Large intestine (tissue), 3 donors: ENCODE data around the gene FITM1. TPM values are rescaled to one million over a fixed set of nuclear protein-coding genes. Genes with fewer than 3 reads are reported as not detected.

Source experiments
- DNase-seq, 2 donors: peaks; one replicate each; pipeline versions ENCODE4 v3.0.0 to v3.0.0-alpha.2; 2013
- H3K27ac ChIP-seq: one replicate; pipeline ENCODE4 v1.5.1; 2013; ENCODE audit warnings: low read length
- H3K27me3 ChIP-seq: 2 replicates; pipeline ENCODE4 v1.6.1; 2013; ENCODE audit warnings: low read length; ENCODE audit not compliant: control insufficient read depth, insufficient read depth
- H3K36me3 ChIP-seq: 2 replicates; pipeline ENCODE4 v1.6.1; 2013; ENCODE audit warnings: low read length; ENCODE audit not compliant: control insufficient read depth, insufficient read depth
- H3K4me1 ChIP-seq: one replicate; pipeline ENCODE4 v1.6.1; 2013; ENCODE audit warnings: low read length; ENCODE audit not compliant: control insufficient read depth, insufficient read depth
- H3K4me3 ChIP-seq: one replicate; pipeline ENCODE4 v1.5.1; 2013; ENCODE audit warnings: low read length
- H3K9me3 ChIP-seq: one replicate; pipeline ENCODE4 v1.6.1; 2013; ENCODE audit warnings: mild to moderate bottlenecking, low read depth, low read length, moderate library complexity; ENCODE audit not compliant: control insufficient read depth
- WGBS: methylation state at CpG from one replicate; pipeline ENCODE4 v1.1.5; 2013; ENCODE audit warnings: low lambda C conversion rate; ENCODE audit not compliant: insufficient coverage; 5-methylcytosine and 5-hydroxymethylcytosine counted together
- polyA plus RNA-seq: library from polyadenylated mRNA; unstranded; fragments of 120-200 nt; gene quantifications from one replicate; pipeline ENCODE4 v1.2.1, GENCODE V29; 2013

The FITM1 gene
- polyA plus RNA-seq, 1 donor: 2.8 TPM

- peaks cover 30% of the 10 kb centered on the region for H3K4me1 ChIP-seq
- H3K27ac ChIP-seq: peak overlapping the region; percentile 90
- H3K36me3 ChIP-seq: peaks cover 72% of the 10 kb centered on the region
- H3K9me3 ChIP-seq: no peaks in the 10 kb centered on the region
- H3K27me3 ChIP-seq: no peaks in the 10 kb centered on the region
- H3K4me3 ChIP-seq: peak overlapping the region; percentile 67
- DNase-seq: no peak
- no CpG with 5 or more reads among the region's 8 CpGs for WGBS
Observed at GRCh38 chr14:24162093-24162492, 31.6 kb downstream of the FITM1 start.

GRCh38 chr14:24164518-24164991, 34.1 kb downstream of the FITM1 start:
- no CpG with 5 or more reads among the region's 14 CpGs for WGBS
- peaks cover 30% of the 10 kb centered on the region for H3K4me1 ChIP-seq
- DNase-seq: no peak
- H3K9me3 ChIP-seq: no peaks in the 10 kb centered on the region
- H3K4me3 ChIP-seq: no peak overlapping the region
- no peaks in the 10 kb centered on the region for H3K27me3 ChIP-seq
- peaks cover 68% of the 10 kb centered on the region for H3K36me3 ChIP-seq
- H3K27ac ChIP-seq: no peak overlapping the region

GRCh38 chr14:24165785-24166184, 35.3 kb downstream of the FITM1 start:
- WGBS: 100% methylated on average over 1 of the region's 5 CpGs
- H3K36me3 ChIP-seq: peaks cover 56% of the 10 kb centered on the region
- H3K4me3 ChIP-seq: no peak overlapping the region
- no peaks in the 10 kb centered on the region for H3K9me3 ChIP-seq
- no peak overlapping the region for H3K27ac ChIP-seq
- no peak for DNase-seq
- no peaks in the 10 kb centered on the region for H3K27me3 ChIP-seq
- peaks cover 19% of the 10 kb centered on the region for H3K4me1 ChIP-seq

DNA sequence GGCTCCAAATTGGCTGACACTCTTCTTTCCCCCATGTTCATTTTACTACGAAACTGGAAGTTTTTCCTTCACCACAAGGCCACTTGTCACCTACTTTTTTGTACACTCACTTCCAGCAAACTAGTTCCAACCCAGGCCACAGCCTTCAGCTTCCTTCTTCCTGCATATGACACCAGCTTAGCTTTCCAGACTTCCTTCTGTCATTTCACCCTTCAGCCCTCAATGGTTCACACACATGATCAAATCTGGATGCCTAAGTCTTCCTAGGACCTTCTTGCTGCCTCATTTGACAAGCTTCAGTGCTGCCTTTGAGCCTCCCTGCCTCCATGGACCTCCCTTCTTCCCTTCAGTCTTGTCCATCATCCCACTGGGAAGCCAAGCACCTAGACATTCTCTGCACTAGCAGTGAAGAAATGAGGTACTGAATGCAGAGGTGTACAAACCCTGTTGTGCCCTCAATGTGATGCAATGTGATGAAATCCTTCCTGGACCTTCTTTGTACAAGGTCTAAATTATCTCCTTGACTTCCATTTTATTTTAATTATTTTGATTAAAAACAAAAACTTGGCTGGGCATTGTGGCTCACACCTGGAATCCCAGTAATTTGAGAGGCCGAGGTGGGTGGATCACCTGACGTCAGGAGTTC, 37.1 kb downstream of the FITM1 start:
- Histone ChIP-seq H3K9me3 (no peaks in the 10 kb centered on the region), H3K27me3 (no peaks in the 10 kb centered on the region), H3K4me3 (no peak overlapping the region), H3K4me1 (peaks cover 14% of the 10 kb centered on the region), H3K36me3 (peaks cover 55% of the 10 kb centered on the region), H3K27ac (no peak overlapping the region)
- no peak for DNase-seq
- 80% methylated on average over 1 of the region's 3 CpGs for WGBS

GRCh38 chr14:24171422-24172260, 41.2 kb downstream of the FITM1 start, which contains the start of gene REC8:
Gene REC8 (plus strand): TSS chr14:24172080. CDS start chr14:24172553, 473 bp downstream.
- Histone ChIP-seq H3K27me3 (no peaks in the 10 kb centered on the region), H3K9me3 (no peaks in the 10 kb centered on the region), H3K4me1 (peaks cover 13% of the 10 kb centered on the region), H3K36me3 (peaks cover 37% of the 10 kb centered on the region), H3K4me3 (peak within 1 kb of the TSS; percentile 74), H3K27ac (peak within 1 kb of the TSS; percentile 82)
- no CpG with 5 or more reads among the region's 63 CpGs for WGBS
- DNase-seq: peak; percentile 98 to 99

DNA sequence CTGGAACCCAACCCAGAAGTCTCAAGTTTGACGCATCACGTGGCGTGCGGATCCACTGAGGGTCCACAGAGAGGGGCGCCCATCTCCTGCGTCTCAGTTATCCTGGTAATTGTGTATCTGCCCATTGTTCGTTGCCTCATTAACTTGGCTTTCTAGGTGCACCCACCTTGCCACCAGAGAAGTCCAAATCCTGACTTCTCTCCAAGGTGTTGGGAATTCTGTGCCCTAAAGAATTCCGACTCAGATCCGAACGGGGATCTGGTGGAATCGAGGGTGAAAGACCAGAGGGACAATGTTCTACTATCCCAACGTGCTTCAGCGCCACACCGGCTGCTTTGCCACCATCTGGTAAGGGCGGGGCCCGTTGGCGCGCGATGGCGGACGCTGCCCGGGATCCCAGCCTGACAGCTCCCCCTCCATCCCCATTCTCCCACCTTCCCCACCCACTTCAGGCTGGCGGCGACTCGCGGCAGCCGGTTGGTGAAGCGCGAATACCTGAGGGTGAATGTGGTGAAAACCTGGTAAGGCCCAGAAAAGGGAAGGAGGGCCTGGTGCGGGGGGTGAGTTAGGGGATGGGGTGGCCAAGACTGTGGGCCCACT, 41.9 kb downstream of the FITM1 start:
- no peaks in the 10 kb centered on the region for H3K27me3 ChIP-seq
- no peaks in the 10 kb centered on the region for H3K9me3 ChIP-seq
- peaks cover 18% of the 10 kb centered on the region for H3K4me1 ChIP-seq
- peaks cover 41% of the 10 kb centered on the region for H3K36me3 ChIP-seq
- H3K27ac ChIP-seq: peak overlapping the region; percentile 82
- H3K4me3 ChIP-seq: peak overlapping the region; percentile 74
- no CpG with 5 or more reads among the region's 30 CpGs for WGBS
- peak in 1 of 2 donors; percentile 40 for DNase-seq

DNA sequence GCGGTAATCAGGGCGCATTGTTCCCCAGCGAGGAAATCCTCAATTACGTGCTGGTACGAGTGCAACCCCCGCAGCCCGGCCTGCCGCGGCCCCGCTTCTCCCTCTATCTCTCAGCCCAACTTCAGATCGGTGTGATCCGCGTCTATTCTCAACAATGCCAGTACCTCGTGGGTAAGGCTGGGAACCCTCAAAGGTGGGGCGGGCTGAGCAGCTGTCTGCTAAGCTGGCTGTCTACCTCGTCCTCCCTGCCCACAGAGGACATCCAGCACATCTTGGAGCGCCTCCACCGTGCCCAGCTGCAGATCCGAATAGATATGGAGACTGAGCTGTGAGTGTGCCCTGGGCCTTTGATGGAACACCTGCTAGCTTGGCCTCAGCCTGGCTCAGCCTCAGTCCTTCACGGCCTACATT, 42.4 kb downstream of the FITM1 start:
- peaks cover 42% of the 10 kb centered on the region for H3K36me3 ChIP-seq
- H3K27me3 ChIP-seq: no peaks in the 10 kb centered on the region
- no peaks in the 10 kb centered on the region for H3K9me3 ChIP-seq
- H3K4me3 ChIP-seq: peak overlapping the region; percentile 74
- H3K4me1 ChIP-seq: peaks cover 24% of the 10 kb centered on the region
- DNase-seq: no peak
- no CpG with 5 or more reads among the region's 20 CpGs for WGBS
- peak overlapping the region; percentile 82 for H3K27ac ChIP-seq

GRCh38 chr14:24176599-24176998, 46.1 kb downstream of the FITM1 start:
- whole genome bisulfite sequencing: no CpG with 5 or more reads among the region's 5 CpGs
- no peak overlapping the region for H3K4me3 ChIP-seq
- H3K27me3 ChIP-seq: no peaks in the 10 kb centered on the region
- H3K27ac ChIP-seq: no peak overlapping the region
- H3K36me3 ChIP-seq: peaks cover 72% of the 10 kb centered on the region
- DNase-seq: no peak
- H3K9me3 ChIP-seq: no peaks in the 10 kb centered on the region
- H3K4me1 ChIP-seq: peaks cover 57% of the 10 kb centered on the region

- no peak for DNase-seq
- H3K36me3 ChIP-seq: peaks cover 78% of the 10 kb centered on the region
- no peaks in the 10 kb centered on the region for H3K9me3 ChIP-seq
- H3K4me1 ChIP-seq: peaks cover 60% of the 10 kb centered on the region
- no peaks in the 10 kb centered on the region for H3K27me3 ChIP-seq
- no peak overlapping the region for H3K27ac ChIP-seq
- WGBS: no CpG with 5 or more reads among the region's 12 CpGs
- no peak overlapping the region for H3K4me3 ChIP-seq
Observed at GRCh38 chr14:24177041-24177825, 46.8 kb downstream of the FITM1 start.

GRCh38 chr14:24177891-24178290, 47.4 kb downstream of the FITM1 start:
- no peak for DNase-seq
- Histone ChIP-seq H3K9me3 (no peaks in the 10 kb centered on the region), H3K4me1 (peaks cover 61% of the 10 kb centered on the region), H3K27ac (no peak overlapping the region), H3K4me3 (no peak overlapping the region), H3K27me3 (no peaks in the 10 kb centered on the region), H3K36me3 (peaks cover 85% of the 10 kb centered on the region)
- WGBS: no CpG with 5 or more reads among the region's 14 CpGs
